ENCODE results near the gene TARBP1. TPM values are rescaled to one million over a fixed set of nuclear protein-coding genes. Genes with fewer than 3 reads are reported as not detected.

Gene TARBP1
- total RNA-seq, 1 donor from 2014 or later = 32.4 TPM

DNA sequence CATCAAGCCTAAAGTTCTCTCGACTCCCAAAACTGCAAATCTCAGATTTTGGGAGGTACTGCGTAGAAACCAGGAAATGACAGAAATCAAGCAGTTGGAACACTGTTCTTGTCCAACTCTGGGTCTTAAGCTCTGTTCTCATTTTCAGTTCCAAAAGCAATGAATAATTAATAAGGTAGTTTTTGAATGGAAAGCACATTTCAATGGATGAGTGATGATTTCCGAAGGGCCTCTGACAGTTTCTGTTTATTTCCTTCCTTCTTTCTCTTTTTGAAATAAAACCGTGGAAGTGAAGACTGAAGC, 20.9 kb upstream of the TARBP1 start:
- H3K4me1 Mint-ChIP-seq (ENCODE audit: low read depth, unreplicated experiment) = peaks cover 34% of the 10 kb centered on the region
- TF ChIP-seq, protein P1, sequence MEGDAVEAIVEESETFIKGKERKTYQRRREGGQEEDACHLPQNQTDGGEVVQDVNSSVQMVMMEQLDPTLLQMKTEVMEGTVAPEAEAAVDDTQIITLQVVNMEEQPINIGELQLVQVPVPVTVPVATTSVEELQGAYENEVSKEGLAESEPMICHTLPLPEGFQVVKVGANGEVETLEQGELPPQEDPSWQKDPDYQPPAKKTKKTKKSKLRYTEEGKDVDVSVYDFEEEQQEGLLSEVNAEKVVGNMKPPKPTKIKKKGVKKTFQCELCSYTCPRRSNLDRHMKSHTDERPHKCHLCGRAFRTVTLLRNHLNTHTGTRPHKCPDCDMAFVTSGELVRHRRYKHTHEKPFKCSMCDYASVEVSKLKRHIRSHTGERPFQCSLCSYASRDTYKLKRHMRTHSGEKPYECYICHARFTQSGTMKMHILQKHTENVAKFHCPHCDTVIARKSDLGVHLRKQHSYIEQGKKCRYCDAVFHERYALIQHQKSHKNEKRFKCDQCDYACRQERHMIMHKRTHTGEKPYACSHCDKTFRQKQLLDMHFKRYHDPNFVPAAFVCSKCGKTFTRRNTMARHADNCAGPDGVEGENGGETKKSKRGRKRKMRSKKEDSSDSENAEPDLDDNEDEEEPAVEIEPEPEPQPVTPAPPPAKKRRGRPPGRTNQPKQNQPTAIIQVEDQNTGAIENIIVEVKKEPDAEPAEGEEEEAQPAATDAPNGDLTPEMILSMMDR (IDR thresholded peaks at IDR 0.05; ENCODE audit: partially characterized antibody, unreplicated experiment) = no peak
- H3K27ac Mint-ChIP-seq (ENCODE audit: unreplicated experiment) = no peak overlapping the region
- H3K9me3 Mint-ChIP-seq (ENCODE audit: unreplicated experiment) = no peaks in the 10 kb centered on the region
- H3K27me3 Mint-ChIP-seq (ENCODE audit: unreplicated experiment) = no peaks in the 10 kb centered on the region
- DNase-seq = no peak
- no peaks in the 10 kb centered on the region for H3K36me3 Mint-ChIP-seq (ENCODE audit: unreplicated experiment)
- peak overlapping the region; percentile 42 for H3K4me3 Mint-ChIP-seq (ENCODE audit: unreplicated experiment)

DNA sequence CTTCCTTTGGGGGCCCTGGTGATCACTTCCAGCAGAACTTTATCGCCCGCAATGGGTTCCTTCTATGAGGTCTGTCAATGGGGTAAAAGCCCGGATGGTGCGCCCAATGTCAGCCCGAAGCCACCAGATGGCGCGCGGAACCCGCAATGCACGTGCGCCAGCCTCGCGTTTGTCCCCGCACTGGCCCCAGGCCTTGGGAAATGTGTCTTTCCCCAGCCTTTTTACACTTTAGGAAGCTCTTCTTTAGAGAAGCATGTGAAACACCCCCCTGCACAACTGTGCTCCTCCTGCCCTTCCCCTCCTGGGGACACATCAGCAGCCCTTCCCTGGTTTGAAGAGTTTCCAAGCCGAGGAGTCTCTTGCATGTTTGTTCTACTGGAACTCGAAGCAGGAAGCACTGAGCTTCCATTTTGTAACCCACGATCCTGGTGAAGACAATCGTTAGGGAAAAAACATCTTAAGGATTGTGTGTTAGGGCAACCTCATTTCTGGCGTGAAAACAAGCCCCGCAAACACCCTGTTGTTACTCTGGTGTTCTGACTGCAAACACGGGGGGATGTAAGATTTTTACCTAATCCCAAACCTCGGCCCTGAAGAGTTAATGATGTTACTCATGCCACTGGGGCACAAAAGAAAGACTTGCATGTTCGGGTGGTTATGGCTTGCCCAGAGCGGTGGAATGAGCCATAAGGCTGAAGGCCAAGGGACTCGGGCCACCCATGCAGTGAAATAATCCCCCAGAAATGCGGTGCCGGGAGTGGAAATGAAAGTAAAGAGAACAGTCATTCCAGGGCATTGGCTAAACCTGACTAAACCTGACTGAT, 20.4 kb upstream of the TARBP1 start:
- Mint-ChIP-seq H3K4me3 (ENCODE audit: unreplicated experiment) (no peak overlapping the region), H3K27me3 (ENCODE audit: unreplicated experiment) (no peaks in the 10 kb centered on the region), H3K9me3 (ENCODE audit: unreplicated experiment) (no peaks in the 10 kb centered on the region), H3K36me3 (ENCODE audit: unreplicated experiment) (no peaks in the 10 kb centered on the region), H3K27ac (ENCODE audit: unreplicated experiment) (peak overlapping the region; percentile 16), H3K4me1 (ENCODE audit: low read depth, unreplicated experiment) (peaks cover 34% of the 10 kb centered on the region)
- TF ChIP-seq, protein P1 (IDR thresholded peaks at IDR 0.05; ENCODE audit: partially characterized antibody, unreplicated experiment) = peak; percentile 76
- peak; percentile 93 for DNase-seq

DNA sequence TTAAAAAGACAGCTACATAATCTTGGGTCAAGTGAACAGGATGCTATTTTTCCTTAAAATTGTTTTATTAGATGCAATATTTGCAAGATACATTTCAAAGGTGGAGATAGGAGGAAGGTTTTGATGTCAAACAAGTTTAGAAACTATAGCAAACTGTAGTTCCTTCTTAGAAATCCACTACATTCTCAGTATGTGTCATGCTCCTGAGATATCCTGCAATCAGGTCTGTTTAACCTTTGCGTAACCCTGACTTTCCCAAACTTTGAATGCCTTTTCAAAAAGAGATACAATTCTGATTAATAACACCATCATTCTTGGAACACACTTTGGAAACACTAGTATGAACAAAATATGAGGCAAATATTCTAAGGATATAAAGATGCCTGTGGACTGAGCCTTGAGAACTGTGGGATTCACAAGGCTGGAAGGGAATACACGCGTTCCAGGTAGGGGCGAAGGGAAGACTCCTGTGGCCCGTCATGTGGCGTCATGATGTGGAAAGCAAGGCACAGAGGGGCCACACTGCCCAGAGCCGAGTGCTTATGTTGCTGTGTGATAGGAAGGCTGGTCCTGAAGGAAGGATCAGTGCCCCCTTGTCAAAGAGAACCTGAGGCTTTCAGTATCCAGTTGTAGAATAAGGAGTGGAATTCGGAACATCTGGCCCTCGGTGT, 19.6 kb upstream of the TARBP1 start:
- Mint-ChIP-seq H3K27me3 (ENCODE audit: unreplicated experiment) (no peaks in the 10 kb centered on the region), H3K27ac (ENCODE audit: unreplicated experiment) (no peak overlapping the region)

DNA sequence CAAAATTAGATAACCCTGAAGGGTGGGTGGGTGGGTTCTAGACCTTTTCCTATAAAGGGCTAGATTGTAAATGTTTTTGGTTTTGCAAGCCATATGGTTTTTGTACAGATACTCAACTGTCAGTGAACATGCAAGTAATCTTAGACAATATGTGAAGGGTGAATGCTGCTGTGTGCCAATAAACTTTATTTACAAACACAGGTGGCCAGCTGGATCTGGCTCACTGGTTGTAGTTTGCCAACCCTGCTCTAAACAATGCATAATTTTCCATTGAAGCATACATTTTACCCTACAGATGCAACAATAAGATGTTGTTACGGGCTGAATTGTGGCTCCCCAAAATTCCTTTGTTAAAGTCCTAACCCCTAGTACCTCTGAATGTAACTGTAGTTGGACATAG, 18.6 kb upstream of the TARBP1 start:
- no peak overlapping the region for H3K27ac Mint-ChIP-seq (ENCODE audit: unreplicated experiment)
- no peak for DNase-seq
- no peak overlapping the region for H3K4me3 Mint-ChIP-seq (ENCODE audit: unreplicated experiment)
- TF ChIP-seq, protein P1 (IDR thresholded peaks at IDR 0.05; ENCODE audit: partially characterized antibody, unreplicated experiment) = no peak
- peaks cover 2% of the 10 kb centered on the region for H3K9me3 Mint-ChIP-seq (ENCODE audit: unreplicated experiment)
- no peaks in the 10 kb centered on the region for H3K27me3 Mint-ChIP-seq (ENCODE audit: unreplicated experiment)
- H3K4me1 Mint-ChIP-seq (ENCODE audit: low read depth, unreplicated experiment) = peaks cover 41% of the 10 kb centered on the region
- no peaks in the 10 kb centered on the region for H3K36me3 Mint-ChIP-seq (ENCODE audit: unreplicated experiment)

More for the DNA sequence above, 19.6 kb upstream of the TARBP1 start:
- DNase-seq = no peak
- H3K36me3 Mint-ChIP-seq (ENCODE audit: unreplicated experiment) = no peaks in the 10 kb centered on the region
- H3K9me3 Mint-ChIP-seq (ENCODE audit: unreplicated experiment) = peaks cover under 1% of the 10 kb centered on the region
- peaks cover 38% of the 10 kb centered on the region for H3K4me1 Mint-ChIP-seq (ENCODE audit: low read depth, unreplicated experiment)
- H3K4me3 Mint-ChIP-seq (ENCODE audit: unreplicated experiment) = no peak overlapping the region
- TF ChIP-seq, protein P1 (IDR thresholded peaks at IDR 0.05; ENCODE audit: partially characterized antibody, unreplicated experiment) = no peak
